HepG2 (cell line): ENCODE measurements around the gene LBX2. TPM values are rescaled to one million over a fixed set of nuclear protein-coding genes. Genes with fewer than 3 reads are reported as not detected.

ENCODE experiments used
- FIP1L1 ChIP-seq: fragments of 200-400 bp; formaldehyde crosslinking; IDR thresholded peaks from 2 replicates; pipeline ENCODE4 v1.6.1; 2018; ENCODE audit warnings: low read depth, mild to moderate bottlenecking, low read length, moderate library complexity, borderline replicate concordance; ENCODE audit not compliant: insufficient read depth
- HOXA9 ChIP-seq: sonication (generic); formaldehyde crosslinking; IDR thresholded peaks from 2 replicates; pipeline ENCODE4 v1.8.1; 2022; ENCODE audit warnings: missing genetic modification reagents, mild to moderate bottlenecking, moderate library complexity, borderline replicate concordance
- MAFG ChIP-seq: sonication (generic); formaldehyde crosslinking; IDR thresholded peaks from 2 replicates; pipeline ENCODE4 v1.5.1; 2020; ENCODE audit warnings: mild to moderate bottlenecking, missing genetic modification reagents
- MBNL3 ChIP-seq: fragments of 250-450 bp; sonication (Bioruptor Pico); conservative IDR thresholded peaks from 2 replicates; pipeline ENCODE4 v1.8.0; 2022; ENCODE audit warnings: mild to moderate bottlenecking, inconsistent platforms
- MTF2 ChIP-seq: sonication (generic); formaldehyde crosslinking; IDR thresholded peaks from 2 replicates; pipeline ENCODE4 v1.5.0; 2020; ENCODE audit warnings: missing genetic modification reagents, borderline replicate concordance
- MZF1 ChIP-seq: sonication (generic); formaldehyde crosslinking; IDR thresholded peaks from 2 replicates; pipeline ENCODE4 v1.8.1; 2023; ENCODE audit warnings: mild to moderate bottlenecking, missing genetic modification reagents, borderline replicate concordance
- POLR2AphosphoS5 ChIP-seq: IDR thresholded peaks from 2 replicates; pipeline ENCODE4 v1.6.1; 2012; ENCODE audit warnings: low read depth, low read length
- SNRNP70 ChIP-seq: fragments of 200-400 bp; formaldehyde crosslinking; IDR thresholded peaks from 2 replicates; pipeline ENCODE4 v1.6.1; 2017; ENCODE audit warnings: mild to moderate bottlenecking, low read depth, low read length, moderate library complexity
- U2AF2 ChIP-seq: fragments of 200-400 bp; formaldehyde crosslinking; IDR thresholded peaks from 2 replicates; pipeline ENCODE4 v1.6.1; 2017; ENCODE audit warnings: low read depth, mild to moderate bottlenecking, low read length
- ZBED4 ChIP-seq: sonication (generic); formaldehyde crosslinking; IDR thresholded peaks from 2 replicates; pipeline ENCODE4 v1.4.0; 2020; ENCODE audit warnings: missing genetic modification reagents, borderline replicate concordance
- ZBTB10 ChIP-seq: sonication (generic); formaldehyde crosslinking; IDR thresholded peaks from 2 replicates; pipeline ENCODE4 v1.4.0; 2020; ENCODE audit warnings: missing genetic modification reagents, borderline replicate concordance
- ZNF256 ChIP-seq: sonication (generic); formaldehyde crosslinking; conservative IDR thresholded peaks from 2 replicates; pipeline ENCODE4 v1.4.0; 2020; ENCODE audit warnings: missing genetic modification reagents
- ZNF3 ChIP-seq: IDR thresholded peaks from 2 replicates; pipeline ENCODE4 v1.7.0; 2017; ENCODE audit warnings: inconsistent platforms
- ZNF556 ChIP-seq: sonication (generic); formaldehyde crosslinking; IDR thresholded peaks from 2 replicates; pipeline ENCODE4 v1.4.0; 2020; ENCODE audit warnings: mild to moderate bottlenecking, missing genetic modification reagents, borderline replicate concordance
- ZNF703 ChIP-seq: sonication (generic); formaldehyde crosslinking; IDR thresholded peaks from 2 replicates; pipeline ENCODE4 v1.5.1; 2020; ENCODE audit warnings: missing genetic modification reagents, mild to moderate bottlenecking, moderate library complexity, borderline replicate concordance
- ZNF792 ChIP-seq: IDR thresholded peaks from 2 replicates; pipeline ENCODE4 v1.6.1; 2016
- ZSCAN21 ChIP-seq: sonication (generic); formaldehyde crosslinking; IDR thresholded peaks from 2 replicates; pipeline ENCODE4 v1.8.0; 2022; ENCODE audit warnings: mild to moderate bottlenecking, missing genetic modification reagents, moderate library complexity, borderline replicate concordance
- ZSCAN31 ChIP-seq: sonication (generic); formaldehyde crosslinking; IDR thresholded peaks from 2 replicates; pipeline ENCODE4 v1.5.0; 2020; ENCODE audit warnings: low read depth, mild to moderate bottlenecking, missing genetic modification reagents
- polyA plus RNA-seq, 8 experiments: library from polyadenylated mRNA; depleted of rRNA in 3 of 8; stranded (reverse) in 7 of 8; unstranded in 1 of 8; fragments of >200 nt; fragmentation: Illumina TruSeq in 4 of 8; extraction: Trizol in 4 of 8; gene quantifications; 2 replicates each; pipeline versions ENCODE4 v1.2.1 to v1.2.3, GENCODE V29; 2011 to 2016; ENCODE audit warnings: low read depth in 4 of 8, missing spikeins in 1 of 8, mixed read lengths in 1 of 8; ENCODE audit not compliant: insufficient read depth in 1 of 8
- total RNA-seq, 5 experiments: library from RNA; depleted of rRNA; stranded (reverse); fragments of >200 nt; fragmentation: Illumina TruSeq; extraction: Trizol; gene quantifications; 2 replicates each; pipeline ENCODE4 v1.2.3, GENCODE V29; 2016; ENCODE audit warnings: low read depth in 1 of 5
- TF ChIP-seq, protein P1 (sequence below): sonication (generic); formaldehyde crosslinking; IDR thresholded peaks from 2 replicates; pipeline ENCODE4 v1.5.0; 2020; ENCODE audit warnings: mild to moderate bottlenecking, missing genetic modification reagents

The LBX2 gene
- total and polyA plus RNA-seq, 2 of the 13 experiments (the other 11 are each of a cell fraction or from before 2014, with no cell fraction given), result 6.4 to 8.1 TPM

DNA sequence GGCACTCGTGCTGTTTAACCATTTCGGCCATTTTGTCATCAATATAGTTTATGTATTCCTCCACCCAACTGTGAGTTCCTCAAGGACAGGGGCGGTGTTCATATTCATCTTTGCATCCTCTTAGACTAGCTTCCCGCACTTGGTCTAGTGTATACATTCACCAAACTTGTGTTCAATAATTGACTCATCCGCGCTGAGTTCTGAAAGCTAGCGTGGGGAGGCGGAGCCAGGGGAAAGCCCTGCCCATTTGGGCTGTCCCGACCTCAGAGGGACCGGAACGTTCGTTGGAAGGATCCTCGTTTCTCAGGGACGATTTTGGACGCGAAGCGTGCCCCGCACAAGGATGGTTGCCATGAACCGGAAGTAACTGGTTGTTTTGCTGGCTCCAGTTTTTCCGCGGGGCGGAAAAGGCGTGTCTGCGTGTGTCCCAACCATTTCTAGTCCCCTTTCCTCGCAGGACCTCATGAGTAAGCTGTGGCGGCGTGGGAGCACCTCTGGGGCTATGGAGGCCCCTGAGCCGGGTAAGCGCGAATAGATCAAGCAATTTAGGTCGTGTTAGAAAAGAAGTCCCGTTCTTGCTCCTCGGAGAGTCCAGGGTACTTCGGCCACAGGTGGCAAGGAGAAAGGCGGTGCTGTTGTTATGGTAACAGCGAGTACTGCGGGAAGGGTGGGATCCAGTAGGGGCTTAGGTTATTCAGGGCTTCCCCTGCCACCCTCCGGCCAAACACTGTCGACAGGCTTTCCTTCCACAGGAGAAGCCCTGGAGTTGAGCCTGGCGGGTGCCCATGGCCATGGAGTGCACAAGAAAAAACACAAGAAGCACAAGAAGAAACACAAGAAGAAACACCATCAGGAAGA, 44.5 kb downstream of the LBX2 start, which contains the start of gene INO80B (continued):
- TF ChIP-seq ZBED4 (CRISPR knock-in tag), result peak; percentile 94
- TF ChIP-seq ZNF3 (CRISPR knock-in tag), result peak; percentile 32; the same call in 1 of the 2 replicates
- no peak for TF ChIP-seq HOXA9 (CRISPR knock-in tag)
- TF ChIP-seq MZF1 (CRISPR knock-in tag), result no peak
- TF ChIP-seq ZNF556 (CRISPR knock-in tag), result peak; percentile 97; the same call in 1 of the 2 replicates
- TF ChIP-seq, protein P1, sequence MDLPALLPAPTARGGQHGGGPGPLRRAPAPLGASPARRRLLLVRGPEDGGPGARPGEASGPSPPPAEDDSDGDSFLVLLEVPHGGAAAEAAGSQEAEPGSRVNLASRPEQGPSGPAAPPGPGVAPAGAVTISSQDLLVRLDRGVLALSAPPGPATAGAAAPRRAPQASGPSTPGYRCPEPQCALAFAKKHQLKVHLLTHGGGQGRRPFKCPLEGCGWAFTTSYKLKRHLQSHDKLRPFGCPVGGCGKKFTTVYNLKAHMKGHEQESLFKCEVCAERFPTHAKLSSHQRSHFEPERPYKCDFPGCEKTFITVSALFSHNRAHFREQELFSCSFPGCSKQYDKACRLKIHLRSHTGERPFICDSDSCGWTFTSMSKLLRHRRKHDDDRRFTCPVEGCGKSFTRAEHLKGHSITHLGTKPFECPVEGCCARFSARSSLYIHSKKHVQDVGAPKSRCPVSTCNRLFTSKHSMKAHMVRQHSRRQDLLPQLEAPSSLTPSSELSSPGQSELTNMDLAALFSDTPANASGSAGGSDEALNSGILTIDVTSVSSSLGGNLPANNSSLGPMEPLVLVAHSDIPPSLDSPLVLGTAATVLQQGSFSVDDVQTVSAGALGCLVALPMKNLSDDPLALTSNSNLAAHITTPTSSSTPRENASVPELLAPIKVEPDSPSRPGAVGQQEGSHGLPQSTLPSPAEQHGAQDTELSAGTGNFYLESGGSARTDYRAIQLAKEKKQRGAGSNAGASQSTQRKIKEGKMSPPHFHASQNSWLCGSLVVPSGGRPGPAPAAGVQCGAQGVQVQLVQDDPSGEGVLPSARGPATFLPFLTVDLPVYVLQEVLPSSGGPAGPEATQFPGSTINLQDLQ (CRISPR knock-in tag), result no peak
- TF ChIP-seq ZNF703, result no peak
- no peak for TF ChIP-seq MAFG (CRISPR knock-in tag)
- no peak for TF ChIP-seq ZNF256
- TF ChIP-seq FIP1L1, result no peak
- peak; percentile 82 for TF ChIP-seq U2AF2
- TF ChIP-seq SNRNP70, result no peak
- no peak for TF ChIP-seq MBNL3 (CRISPR knock-in tag)
- no peak for TF ChIP-seq ZBTB10 (CRISPR knock-in tag)
- TF ChIP-seq MTF2 (CRISPR knock-in tag), result no peak
- TF ChIP-seq ZNF792 (CRISPR knock-in tag), result peak; percentile 95; the same call in 1 of the 2 replicates
- peak; percentile 95 for TF ChIP-seq ZSCAN31 (CRISPR knock-in tag)
- peak; percentile 57 for TF ChIP-seq POLR2AphosphoS5
- TF ChIP-seq ZSCAN21 (CRISPR knock-in tag), result peak; percentile 70; the same call in 1 of the 2 replicates
